CD4-positive, alpha-beta T cell treated with Interleukin-15 for 4 hours (primary cell): ENCODE results near the gene NRSN2.

Source experiments
- DNase-seq: peaks from one replicate; pipeline ENCODE4 v3.0.0-alpha.2; 2020; ENCODE audit warnings: low spot score

Gene NRSN2, protein sequence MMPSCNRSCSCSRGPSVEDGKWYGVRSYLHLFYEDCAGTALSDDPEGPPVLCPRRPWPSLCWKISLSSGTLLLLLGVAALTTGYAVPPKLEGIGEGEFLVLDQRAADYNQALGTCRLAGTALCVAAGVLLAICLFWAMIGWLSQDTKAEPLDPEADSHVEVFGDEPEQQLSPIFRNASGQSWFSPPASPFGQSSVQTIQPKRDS

GRCh38 chr20:346640-347316 is at the start of gene NRSN2:
Gene NRSN2, plus strand, starts transcription at chr20:347111. Its CDS starts 2,533 bp downstream, at chr20:349644.
- no peak for DNase-seq

- DNase-seq = peak; percentile 38
Measured at GRCh38 chr20:297925-298775, 48.8 kb upstream of the NRSN2 start.

DNA sequence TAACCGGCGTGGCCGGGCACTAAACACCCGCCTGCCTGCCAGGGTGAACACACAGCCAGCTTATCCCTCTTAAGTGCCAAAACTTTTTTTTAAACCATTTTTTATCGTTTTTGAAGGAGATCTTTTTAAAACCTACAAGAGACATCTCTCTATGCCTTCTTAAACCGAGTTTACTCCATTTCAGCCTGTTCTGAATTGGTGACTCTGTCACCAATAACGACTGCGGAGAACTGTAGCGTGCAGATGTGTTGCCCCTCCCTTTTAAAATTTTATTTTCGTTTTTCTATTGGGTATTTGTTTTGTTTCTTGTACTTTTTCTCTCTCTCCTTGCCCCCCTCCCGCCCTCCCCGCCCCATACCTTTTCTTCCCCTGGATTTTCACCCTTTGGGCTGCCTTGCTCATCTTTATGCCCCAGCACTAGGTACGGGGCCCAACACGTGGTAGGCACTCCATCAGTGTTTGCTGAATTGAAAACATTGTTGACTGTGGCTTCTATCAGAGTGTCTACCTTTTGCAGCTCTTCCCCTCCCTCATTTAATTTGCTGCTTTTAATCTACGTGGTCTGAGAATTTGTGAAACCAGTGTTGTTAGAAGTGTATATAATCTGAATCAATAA is 48.0 kb upstream of the NRSN2 start:
- no peak for DNase-seq

- DNase-seq = no peak
Measured at GRCh38 chr20:300345-300990, 46.4 kb upstream of the NRSN2 start.

DNA sequence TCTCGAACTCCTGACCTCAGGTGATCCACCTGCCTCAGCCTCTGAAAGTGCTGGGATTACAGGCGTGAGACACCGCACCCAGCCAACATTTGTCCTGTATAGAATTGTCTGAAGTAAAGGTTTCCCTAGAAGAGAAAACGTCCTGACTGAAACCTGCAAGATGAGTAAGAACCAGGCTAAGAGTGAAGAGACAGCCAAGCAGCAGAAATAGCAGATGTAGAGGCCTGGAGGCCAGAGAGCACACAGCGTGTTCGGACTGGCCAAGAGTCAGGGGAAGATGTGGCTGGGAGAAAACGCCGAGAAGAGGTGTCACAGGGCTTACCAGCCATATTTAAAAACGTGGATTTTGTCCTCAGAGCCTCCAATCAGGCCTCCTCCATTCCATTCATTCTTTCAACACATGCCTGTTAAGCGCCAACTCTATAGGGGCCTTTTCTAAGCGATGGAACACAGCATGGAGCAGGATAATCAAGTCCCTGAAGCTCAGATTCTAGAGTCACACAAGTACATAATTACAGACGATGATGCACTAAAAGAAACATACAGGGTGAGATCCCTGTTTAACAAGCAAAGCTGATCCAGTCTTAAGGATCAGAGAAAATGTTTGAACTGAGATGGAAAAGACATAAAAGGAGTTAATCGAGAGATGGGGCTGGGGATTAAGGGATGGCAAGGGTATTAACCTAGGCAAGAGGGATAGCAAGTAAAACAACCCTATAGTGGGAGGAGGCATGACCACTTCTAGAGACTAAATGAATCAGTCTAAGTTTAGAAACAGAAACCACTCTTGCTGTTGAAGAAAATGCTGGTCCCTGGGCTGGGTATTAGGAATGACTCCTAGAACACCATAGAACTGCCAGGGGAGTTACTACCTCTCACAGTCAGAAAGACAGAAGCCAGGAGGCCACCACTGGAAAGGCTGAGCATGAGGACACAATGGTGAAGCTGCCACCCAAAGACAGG is 44.7 kb upstream of the NRSN2 start:
- no peak for DNase-seq

DNA sequence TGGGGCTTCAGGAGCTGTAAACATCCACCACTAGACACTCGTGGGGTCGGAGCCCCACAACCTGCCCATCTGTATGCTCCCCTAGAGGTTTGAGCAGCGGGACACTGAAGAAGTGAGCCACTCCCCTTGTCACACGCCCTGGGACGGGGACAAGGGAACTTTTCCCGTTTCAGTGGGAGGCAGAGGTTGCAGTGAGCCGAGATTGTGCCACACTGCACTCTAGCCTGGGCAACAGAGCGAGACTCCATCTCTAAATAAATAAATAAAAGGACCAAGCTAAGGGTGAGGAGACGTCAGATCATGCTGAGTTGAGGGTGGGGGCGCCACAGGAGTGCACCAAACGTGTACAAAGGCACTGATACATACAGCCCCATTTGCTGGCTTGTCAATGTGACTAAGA is 41.2 kb upstream of the NRSN2 start:
- DNase-seq = no peak

DNA sequence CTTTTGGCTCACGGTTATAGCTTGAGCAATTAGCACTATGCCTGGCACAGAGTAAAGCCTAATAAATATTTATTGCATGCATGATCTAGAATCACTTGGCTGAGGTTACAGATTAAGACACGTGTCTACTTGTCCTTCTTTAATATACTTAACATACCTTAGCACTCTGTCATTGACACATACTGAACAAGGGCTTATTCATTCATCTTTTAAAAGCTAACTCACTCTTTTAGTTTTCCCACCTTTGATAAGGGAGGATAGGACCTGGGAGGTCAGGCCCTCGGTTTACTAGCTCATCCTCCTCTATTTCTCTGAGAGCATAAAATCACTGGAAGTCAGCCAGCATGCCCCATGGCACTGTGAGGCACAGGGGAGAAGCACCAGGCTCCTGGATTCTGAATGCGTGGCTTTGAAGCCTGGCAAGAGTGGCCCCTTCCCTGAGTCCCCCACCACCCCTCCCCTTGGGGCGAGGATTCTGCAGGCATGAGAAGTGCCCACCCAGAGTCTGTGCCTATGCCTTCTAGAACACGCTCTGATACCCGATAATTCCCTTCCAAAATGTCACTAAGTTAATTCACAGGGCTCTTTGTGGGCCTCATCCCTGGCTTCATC is 38.4 kb upstream of the NRSN2 start:
- no peak for DNase-seq

GRCh38 chr20:309306-309840 is 37.5 kb upstream of the NRSN2 start:
- no peak for DNase-seq

DNA sequence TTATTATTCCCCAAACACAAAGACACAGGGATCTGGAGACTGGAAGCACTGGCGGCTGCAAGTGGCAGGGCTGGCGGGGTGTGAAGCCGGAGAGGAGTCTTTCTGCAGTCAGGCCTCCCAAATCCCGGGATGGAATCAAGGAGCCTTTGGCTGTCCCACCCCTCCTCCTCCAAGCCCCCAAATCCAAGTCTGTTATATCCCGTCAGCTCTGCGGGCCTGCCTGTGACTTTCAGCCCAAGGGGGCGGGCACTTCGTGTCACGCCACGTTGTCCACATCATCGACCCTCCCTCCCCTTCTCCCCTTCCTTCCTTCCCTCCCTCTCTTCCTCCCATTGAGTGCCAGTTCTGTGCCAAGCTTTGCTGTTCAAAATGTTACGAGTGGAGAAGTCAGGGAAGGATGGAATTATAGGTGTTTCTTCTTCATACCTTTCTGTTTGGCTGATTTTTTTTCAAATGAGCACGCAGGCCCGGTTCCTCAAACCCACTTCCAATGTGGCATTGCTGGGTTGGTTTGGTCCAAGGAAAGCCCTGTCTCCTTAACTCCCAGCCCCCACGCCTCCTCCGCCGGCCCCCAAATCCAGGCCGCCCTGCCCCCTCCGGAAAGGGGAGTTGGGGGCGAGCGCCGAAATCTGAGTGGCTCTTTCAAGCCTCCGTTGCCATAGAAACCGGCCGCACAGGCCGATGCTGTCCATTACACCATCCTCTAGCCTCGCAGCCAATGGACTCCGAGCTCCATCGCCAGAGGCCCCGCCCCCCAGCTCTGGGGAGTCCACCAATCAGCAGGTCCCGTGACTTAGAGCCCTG is 36.9 kb upstream of the NRSN2 start:
- peak; percentile 74 for DNase-seq

DNA sequence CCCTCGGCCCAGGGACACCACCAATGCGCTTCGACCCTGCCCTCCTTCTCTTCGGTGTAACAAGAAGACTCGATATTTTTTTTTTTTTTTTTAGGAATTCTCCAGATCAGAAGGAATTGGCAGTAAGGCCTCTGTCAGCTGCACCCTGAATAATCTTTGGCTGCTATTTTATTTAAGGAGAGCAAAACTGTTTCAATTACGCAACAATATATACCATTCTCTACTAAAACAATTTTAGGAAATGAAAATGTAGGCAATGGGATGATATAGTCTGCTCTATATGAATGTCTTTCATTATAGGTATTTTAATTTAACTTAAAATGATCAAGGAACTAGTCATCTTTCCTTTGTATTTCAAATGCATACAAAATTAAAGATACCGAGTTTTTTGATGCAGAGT is 36.3 kb upstream of the NRSN2 start:
- DNase-seq = no peak

- no peak for DNase-seq
Measured at GRCh38 chr20:311609-312008, 35.3 kb upstream of the NRSN2 start.

GRCh38 chr20:312067-312466 is 34.8 kb upstream of the NRSN2 start:
- DNase-seq = no peak

GRCh38 chr20:312866-313265 is 34.0 kb upstream of the NRSN2 start:
- no peak for DNase-seq

- no peak for DNase-seq
Measured at GRCh38 chr20:313402-313801, 33.5 kb upstream of the NRSN2 start.

DNA sequence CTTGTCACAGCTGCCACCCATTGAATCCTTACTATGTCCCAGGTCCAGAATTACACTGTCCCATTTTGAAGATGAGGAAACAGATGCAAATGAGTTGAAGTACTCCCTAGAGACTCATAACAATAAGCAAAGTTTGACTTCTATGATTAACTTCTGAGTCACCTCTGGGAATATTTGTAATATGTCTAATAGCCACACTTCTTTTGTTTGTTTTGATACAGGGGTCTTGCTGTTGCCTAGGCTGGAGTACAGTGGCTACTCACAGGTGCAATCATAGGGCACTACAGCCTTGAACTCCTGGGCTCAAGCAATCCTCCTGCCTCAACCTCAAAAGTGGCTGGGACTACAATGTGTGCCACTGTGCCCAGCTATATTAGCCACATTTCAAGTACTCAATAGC is 33.0 kb upstream of the NRSN2 start:
- no peak for DNase-seq

- DNase-seq = no peak
Measured at GRCh38 chr20:316316-317068, 30.4 kb upstream of the NRSN2 start.

- DNase-seq = peak; percentile 88
Measured at GRCh38 chr20:324177-325044, 22.5 kb upstream of the NRSN2 start.
